Measurements from ENCODE around the gene ABCA2.

Gene ABCA2

DNA sequence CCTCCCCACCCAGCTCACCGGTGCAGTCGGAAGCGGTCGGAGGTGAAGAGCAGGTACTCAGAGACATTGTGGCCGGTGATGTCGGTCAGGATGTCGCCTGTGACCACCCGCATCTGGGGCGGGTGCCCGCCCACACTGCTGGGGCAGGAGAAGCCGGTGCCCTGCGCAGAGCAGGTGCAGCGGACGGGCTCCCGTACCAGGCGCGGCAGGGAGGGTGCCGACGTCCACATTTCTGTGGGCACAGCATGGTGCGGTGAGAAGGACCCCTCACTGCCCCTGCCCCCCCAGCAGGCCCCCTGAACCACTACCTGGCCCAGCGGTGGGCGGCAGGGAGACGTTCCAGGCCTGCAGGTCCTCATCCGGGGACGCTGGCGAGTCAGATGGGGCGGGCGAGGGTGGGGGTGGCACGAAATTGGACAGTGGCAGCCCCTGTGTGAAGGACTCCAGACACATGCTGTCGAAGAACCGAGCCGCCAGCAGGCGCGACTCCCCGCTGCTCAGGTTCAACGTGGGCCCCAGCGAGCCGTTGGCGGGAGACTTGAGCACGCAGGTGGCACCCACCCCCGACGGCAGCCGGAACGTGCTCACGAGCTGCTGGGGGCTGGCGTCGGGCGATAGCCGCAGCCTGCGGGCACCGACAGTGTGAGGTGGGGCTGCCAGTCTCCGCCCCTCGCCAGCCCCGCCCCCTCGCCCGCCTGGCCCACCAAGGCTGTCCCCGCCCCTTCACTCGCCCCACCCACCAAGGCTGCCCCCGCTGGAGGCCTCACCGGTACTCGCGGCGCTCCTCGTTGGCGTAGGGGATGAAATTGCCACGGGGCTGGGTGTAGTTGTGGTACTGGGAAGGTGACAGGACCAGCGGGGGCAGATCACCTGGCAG is 15.1 kb downstream of the ABCA2 start:
- peak in 1 of 2 experiments; percentile 17 for DNase-seq

DNA sequence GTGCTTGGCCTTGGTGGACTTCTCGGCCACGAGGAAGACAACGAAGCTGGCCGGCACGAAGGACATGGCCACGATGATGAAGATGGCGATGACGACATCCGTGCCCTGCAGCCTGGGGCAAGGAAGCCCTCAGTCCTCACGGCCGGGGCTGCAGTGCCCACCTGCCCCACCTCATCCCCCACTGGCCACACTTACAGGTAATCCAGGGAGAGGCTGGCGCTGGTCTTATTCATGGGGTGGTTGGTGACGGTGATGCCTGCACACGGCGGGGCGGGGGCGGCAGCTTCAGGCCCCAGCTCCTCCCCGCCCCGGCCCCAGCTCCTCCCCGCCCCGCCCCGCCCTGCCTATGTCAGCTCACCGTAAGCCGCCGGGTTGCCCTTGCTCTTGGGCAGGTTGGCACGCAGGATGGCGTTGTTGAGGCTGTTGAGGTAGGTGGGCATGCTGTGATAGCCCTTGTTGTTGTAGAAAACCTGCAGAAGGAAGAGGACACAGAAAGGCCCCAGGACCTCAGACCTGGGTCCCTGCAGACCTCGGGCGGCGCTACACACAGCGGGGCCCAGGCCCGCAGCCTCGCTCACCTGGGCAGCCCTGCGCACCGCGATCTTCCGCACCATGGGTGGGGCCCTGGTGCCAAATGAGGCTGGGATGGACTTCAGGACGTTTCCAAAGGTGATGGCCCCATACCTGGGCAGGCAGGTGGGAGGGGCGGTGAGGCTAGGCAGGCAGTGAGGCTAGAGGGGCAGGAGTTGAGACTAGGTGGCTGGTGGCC is 15.9 kb downstream of the ABCA2 start:
- DNase-seq = no peak

DNA sequence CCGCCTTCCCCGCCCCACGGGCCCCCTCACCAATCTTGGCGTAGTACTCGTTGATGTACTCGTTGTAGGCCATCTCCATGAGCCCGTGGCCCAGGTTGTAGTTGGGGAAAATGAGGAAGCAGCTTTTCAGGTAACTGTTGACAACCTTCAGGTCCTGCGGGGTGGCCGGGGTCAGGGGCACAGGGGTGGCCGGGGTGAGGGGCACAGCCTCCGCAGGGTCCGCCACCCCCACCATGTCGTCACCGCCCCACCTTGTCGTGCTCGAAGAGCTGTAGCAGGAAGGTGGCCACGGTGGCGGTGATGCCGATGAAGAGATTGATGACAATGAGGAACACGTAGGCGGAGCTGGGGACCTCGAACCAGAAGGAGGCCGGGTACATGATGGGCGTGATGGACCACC is 16.9 kb downstream of the ABCA2 start:
- no peak for DNase-seq

DNA sequence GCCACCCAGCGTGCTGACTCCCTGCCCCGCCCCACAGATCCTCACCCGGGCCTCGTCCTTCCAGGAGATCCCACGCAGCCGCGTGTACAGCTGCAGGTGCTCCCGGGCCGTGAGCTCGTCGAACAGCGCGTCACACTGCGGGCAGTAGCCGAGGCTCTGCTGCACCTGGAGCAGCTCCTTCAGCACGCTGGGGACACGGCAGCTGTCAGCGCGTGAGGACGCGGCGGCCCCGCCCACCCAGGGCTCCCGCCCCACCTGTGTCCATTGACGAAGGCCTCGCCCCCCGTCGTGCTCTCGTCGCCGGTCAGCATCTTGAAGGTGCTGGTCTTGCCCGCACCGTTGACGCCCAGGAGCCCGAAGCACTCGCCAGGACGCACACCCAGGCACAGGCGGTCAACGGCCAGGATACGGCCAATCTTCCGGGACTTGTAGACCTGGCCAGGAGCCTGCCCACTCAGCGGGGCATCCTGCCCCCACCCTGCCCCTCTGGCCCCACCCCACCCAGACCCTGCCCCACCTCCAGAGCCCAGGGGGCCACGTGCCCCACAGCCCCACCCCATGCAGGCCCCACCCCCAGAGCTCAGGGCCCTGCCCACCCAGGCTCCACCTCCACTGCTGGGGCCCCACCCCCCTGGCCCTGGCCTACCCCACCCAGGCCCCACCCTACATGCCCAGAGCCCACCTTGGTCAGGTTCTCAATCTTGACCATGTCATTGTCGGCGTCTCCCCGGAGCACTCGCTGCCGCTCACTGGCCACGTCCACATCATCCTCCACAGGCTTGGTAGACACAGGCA is 17.9 kb downstream of the ABCA2 start:
- DNase-seq = no peak

DNA sequence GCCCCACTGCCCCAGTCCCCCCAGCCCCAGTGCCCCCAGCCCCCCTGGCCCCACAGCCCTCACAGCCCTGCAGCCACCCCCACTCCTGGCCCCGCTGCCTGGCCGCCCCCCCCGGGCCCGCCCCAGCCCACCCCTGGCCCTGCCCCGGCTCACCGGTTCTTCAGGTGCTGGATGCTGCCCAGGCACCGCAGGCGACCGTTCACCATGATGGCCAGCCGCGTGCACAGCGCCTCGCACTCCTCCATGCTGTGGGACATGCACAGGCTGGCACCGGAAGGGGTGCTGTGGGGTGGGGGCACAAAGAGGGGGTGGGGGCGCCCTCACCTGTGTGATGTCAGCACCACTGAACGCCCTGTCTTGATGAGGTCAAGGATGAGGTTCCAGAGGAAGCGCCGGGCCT is 18.8 kb downstream of the ABCA2 start:
- DNase-seq = no peak

GRCh38 chr9:137008312-137008711 is 19.7 kb downstream of the ABCA2 start:
- DNase-seq = no peak

GRCh38 chr9:137007816-137008270 is 20.2 kb downstream of the ABCA2 start:
- no peak for DNase-seq

DNA sequence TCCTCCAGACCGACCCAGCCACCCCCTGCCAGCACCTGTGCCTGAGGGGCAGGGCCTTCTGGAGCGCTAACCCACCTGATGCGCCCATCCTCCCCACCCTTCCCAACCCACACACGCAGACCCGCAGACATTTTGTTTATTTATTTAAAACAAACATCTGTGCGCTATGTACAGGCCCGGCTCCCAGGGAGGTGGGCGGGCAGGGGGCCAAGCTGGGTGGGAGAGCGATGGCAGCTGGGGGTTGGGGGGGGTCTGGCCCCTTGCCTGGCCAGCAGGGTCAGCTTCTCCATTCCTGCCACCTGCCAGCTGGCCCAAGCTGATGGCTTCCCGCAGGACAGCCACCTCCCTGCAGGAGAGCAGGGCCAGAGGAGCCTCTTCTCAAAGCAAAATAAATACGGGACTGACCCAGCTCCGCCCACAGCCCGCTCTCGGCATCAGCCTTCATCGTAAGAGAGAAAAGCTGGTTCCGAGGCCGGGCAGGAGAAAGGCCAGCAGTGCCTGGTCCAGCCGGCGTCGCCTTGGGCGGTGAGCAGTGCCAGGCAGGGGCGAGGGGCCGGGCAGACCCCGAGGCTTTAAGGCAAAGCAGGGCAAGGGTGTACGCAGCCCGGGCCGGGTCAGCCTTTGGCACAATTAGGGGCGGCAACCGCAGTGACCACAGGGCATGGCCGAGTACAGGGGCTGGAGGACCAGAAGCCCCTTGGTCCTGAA is 20.8 kb downstream of the ABCA2 start:
- DNase-seq = peak in 1 of 2 experiments; percentile 13

DNA sequence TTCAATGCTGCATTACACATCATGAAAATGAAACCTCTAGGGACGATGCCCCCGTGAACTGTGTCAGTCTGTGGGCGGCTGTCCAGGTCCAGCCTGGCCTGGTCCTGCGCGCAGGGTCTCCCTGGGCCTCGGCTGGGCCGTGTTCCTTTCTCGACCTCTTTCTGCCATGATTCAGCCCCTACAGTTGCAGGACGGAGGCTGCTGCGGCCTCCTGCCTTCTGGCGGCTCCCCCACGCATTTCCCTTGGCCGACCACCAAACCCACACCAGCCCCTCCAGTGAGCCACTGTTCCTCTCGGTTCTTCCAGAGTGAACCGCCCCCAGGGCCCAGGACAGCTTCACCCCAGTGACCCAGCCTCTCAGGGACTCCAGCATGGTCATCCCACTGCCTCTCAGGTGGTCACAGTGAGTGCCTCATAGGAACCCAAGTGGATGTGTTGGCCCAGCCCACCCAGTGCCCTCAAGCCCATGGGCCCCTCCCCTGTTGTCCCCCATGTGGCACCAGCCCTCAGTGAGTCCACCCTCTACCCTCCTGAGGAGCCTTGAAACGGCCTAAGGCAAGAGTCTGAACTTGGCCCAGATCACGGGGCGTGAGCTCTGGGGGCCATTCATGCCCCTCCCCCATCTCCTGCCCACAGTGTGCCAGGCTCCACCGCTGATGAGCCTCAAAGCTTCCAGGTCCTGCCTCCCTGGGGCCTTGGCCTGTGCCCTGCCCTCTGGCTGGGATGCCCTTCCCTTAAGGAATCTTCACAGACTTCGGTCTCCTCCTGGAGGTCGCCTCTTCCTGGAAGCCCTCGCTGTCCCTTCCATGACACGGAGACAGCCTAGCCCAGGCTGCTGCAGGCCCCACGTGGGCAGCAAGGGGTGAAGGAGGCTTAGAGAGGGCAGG is 21.7 kb downstream of the ABCA2 start:
- no peak for DNase-seq

GRCh38 chr9:137004285-137004684 is 23.8 kb downstream of the ABCA2 start:
- DNase-seq = peak in 1 of 2 experiments; percentile 22

- DNase-seq = no peak
Observed at GRCh38 chr9:137002646-137003041, 25.4 kb downstream of the ABCA2 start.

DNA sequence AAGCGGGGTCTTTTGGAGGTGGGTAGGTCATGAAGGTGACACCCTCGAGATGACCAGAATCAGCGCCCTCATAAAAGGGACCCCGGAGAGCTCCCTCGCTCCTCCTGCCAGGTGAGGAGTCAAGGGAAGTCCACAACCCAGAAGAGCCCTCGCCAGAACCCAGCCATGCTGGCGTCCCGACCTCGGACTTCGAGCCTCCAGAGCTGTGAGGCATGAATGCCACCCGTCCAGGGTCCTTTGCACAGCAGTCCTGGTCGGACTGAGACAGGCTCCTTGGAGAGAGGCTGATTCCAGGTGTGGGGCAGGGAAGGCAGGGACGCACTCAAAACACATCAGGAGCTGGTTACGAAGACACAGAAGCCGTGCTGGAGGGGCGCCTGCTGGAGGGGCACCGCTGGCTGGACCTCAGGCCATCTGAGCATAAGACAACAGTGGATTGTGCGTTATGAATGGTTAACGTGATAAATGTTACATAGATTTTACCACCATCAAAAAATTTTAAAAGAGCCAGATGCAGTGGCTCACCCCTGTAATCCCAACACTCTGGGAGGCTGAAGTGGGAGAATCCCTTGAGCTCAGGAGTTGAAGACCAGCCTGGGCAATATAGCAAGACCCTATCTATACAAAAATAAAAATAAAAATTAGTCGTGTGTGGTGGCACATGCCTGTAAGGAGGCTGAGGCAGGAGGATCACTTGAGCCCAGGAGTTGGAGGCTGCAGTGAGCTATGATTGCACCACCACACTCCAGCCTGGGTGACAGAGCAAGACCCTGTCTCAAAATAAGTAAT is 26.0 kb downstream of the ABCA2 start:
- DNase-seq = no peak

DNA sequence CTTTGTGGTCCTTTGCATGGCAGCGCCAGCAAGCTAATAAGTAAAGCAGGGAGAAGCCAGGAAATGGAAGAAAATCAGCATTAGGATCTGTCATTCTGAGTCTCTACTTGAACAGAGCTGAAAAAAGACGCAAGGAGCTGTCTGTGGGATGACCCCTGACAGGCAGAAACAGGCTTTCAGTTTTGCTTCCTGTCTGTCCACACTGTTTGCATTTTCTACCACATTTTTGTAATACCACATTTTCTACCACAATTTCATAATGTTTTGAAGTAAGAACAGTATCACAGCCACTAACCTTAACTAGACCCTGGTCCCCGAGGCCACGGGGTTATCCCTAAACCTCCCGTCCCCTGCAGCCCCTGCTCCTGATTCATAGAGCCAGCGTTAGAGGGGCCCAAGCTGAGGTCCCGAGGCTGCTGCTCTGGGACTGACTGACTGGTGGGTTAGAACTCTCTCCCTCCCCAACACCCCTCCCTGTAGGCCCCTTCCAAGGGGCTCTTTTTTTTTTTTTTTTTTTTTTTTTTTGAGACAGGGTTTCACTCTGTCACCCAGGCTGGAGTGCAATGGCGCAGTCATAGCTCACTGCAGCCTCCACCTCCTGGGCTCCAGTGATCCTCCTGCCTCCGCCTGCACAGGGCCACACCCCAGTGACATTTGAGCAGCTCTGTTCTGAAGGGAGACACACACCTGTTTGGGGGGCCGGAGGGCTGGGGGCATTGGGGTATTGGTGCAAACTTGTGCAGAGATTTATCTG is 27.7 kb downstream of the ABCA2 start:
- no peak for DNase-seq

DNA sequence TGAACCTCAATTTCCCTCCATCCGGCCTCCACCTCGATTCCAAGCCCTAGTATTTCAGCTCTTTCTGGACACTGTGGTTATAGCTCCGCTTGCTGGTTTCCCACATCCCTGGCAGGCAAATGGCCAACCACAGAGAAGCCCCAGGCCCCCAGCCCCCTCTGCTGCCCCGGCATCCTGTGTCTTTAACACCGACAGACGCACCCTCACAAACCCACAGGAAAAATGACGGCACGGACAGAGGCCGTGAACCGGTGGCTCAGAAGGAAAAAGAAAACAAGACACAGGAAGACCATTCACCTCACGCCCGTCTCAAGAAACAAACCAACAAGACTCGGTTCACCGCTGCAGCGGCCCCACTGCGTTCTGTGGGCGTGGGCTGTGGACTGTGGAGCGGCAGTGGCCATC is 30.2 kb downstream of the ABCA2 start:
- no peak for DNase-seq

DNA sequence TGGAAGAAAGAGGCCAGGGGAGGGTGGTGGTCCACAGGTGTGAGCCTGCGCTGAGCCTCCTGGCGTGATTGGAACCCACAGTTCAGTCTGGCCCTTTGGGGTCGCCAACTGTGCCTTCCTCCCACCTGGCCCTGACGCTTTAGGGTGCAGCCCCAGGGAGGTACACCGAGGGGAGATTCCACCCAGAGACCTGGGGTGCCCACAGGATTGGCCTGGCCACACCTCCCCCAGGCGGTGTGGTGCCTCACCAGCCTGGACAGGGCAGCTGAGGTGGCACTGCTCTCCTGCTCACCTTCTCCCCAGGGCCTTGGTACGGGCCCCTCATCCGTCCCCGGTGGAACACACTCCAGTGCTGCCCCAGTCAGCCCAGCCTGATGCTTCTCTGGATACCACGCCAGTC is 30.7 kb downstream of the ABCA2 start:
- no peak for DNase-seq

GRCh38 chr9:136996361-136997292 is 31.4 kb downstream of the ABCA2 start, which contains the start of gene CLIC3:
Gene CLIC3, minus strand, starts transcription at chr9:136996568. Its CDS starts 25 bp downstream, at chr9:136996543.
- peak in 1 of 2 experiments; percentile 23 for DNase-seq

- DNase-seq = no peak
Observed at GRCh38 chr9:136995772-136996311, 32.2 kb downstream of the ABCA2 start.

DNA sequence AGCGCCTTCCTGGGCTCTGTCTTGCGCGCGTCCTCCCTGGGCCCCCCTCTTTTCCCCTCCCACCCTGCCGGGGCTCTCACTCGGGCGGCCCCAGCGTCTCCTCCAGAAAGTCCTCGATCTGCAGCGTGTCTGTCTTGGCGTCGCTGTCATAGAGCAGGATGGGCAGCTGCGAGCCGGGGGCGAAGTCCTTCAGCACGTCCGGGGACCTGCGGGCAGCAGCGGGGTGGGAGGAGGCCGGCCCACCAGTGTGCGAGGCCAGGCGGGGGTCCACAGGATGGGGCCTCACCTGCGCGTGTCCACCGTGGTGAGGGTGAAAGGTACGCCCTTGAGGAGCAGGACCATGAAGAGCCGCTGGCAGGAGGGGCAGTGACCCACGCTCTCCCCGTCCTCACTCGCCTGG is 32.7 kb downstream of the ABCA2 start:
- DNase-seq = no peak
